Pancreas (tissue), 10 donors: ENCODE data around the gene ZBTB22. TPM values are rescaled to one million over a fixed set of nuclear protein-coding genes. Genes with fewer than 3 reads are reported as not detected.

ENCODE experiments used
- ATAC-seq, 4 donors: fragments of 200-7000 bp; cut with Tn5 transposase; one replicate each; pipeline versions ENCODE4 v1.8.0 to v1.9.1; 2020; ENCODE audit warnings: mild to moderate bottlenecking in 4 of 4, moderate library complexity in 4 of 4
- DNase-seq, 6 donors: peaks; one replicate each; pipeline ENCODE4 v3.0.0-alpha.2; 2020
- FAIRE-seq: peaks from 2 replicates; lab custom pipeline; 2012; peaks lifted over from hg19 to GRCh38; lab: Jason Lieb, UNC
- H3K27ac ChIP-seq, 4 donors: fragments of 200-600 bp; sonication (generic); 1 replicate in 3 of 4; 2 replicates in 1 of 4; pipeline versions ENCODE4 v1.5.0 to v1.8.0; 2020
- H3K27me3 ChIP-seq, 4 donors: fragments of 200-600 bp; one replicate each; pipeline ENCODE4 v1.8.0; 2021
- H3K36me3 ChIP-seq, 3 donors: fragments of 200-600 bp; sonication (generic) in 1 of 3; one replicate each; pipeline versions ENCODE4 v1.5.0 to v1.8.0; 2020 to 2021
- H3K4me1 ChIP-seq, 3 donors: fragments of 200-600 bp; one replicate each; pipeline ENCODE4 v1.8.0; 2021
- H3K4me3 ChIP-seq, 4 donors: fragments of 200-600 bp; sonication (generic) in 2 of 4; one replicate each; pipeline versions ENCODE4 v1.5.0 to v1.8.0; 2020 to 2021
- H3K9me3 ChIP-seq, 4 donors: fragments of 200-600 bp; one replicate each; pipeline ENCODE4 v1.8.0; 2021
- WGBS, 2 donors: extraction: QIAGEN DNeasy Blood & Tissue Kit; methylation state at CpG; one replicate each; pipeline ENCODE4 v1.1.7; 2013; 5-methylcytosine and 5-hydroxymethylcytosine counted together
- intact Hi-C, 3 donors: fragments of 100-400 bp; cut with DNase I; formaldehyde crosslinking; loops; one replicate each; pipeline versions ENCODE4 v1.11.1 to v1.14.2; 2022
- polyA plus RNA-seq, 2 donors: library from polyadenylated mRNA; stranded (reverse); fragments of 200-250 nt; gene quantifications; one replicate each; pipeline ENCODE4 v1.2.3, GENCODE V29; 2013
- total RNA-seq, 6 donors: library from RNA; stranded (reverse); fragmentation: NEBNext Ultra II Directional in 4 of 6; extraction: Animal tissue kit (Norgen Biotek cat#: 25700) in 4 of 6; gene quantifications; one replicate each; pipeline versions ENCODE4 v1.2.1 to v1.2.4, GENCODE V29; 2021 to 2023
- TF ChIP-seq, protein P1 (sequence below), 4 donors: fragments of 200-600 bp; sonication (generic) in 3 of 4; IDR thresholded peaks; one replicate each; pipeline versions ENCODE4 v1.5.0 to v1.8.0; 2021; ENCODE audit warnings: antibody characterized with exemption in 4 of 4
- donor health status: healthy with polysubstance abuse.
- donor health status: DM: no; HTN: no; CAD: no; lungs with moderate emphysema.
- donor health status: DM: no; HTN: no; CAD: no.
- donor health status: control.
- donor health status: control.
- donor health status: Bipolar disorder and iron deficiency.
- donor health status: DM: yes; HTN: yes; CAD: no.
- donor health status: DM: no; HTN: no; CAD: no.
- donor health status: DM: no; HTN: no; CAD: no.
- donor health status: DM: yes; HTN: yes; CAD: no.

Gene ZBTB22
- total and polyA plus RNA-seq, 8 donors: 6.7 to 14.3 (median 10.1) TPM

DNA sequence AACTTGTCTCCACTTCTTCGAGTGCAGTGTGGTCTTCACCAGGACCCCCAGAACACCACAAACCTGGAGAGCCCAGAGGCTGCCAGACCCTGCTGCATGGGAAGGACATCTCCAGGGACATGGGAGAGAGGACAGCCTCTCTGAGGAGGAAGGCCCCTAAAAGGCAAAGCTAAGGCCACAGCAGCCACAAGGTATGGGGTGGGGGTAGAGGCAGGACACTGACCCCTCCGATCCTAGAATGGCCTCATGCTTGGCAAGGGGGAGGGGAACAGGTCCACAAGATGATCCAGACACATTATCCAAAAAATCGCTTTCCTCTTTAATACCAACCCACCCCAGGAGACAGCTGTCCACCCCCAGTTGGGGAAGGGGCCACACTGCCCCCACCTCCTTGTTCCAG, 38.7 kb downstream of the ZBTB22 start:
- ATAC-seq: no peak

GRCh38 chr6:33278392-33278741, 39.2 kb downstream of the ZBTB22 start:
- intact Hi-C loops: no loop called here
- no peak for FAIRE-seq
- WGBS, 2 donors: 79 to 90% methylated on average over 9 of the region's 9 CpGs
- ATAC-seq: no peak
- no peaks in the 10 kb centered on the region for H3K27me3 ChIP-seq
- no peak overlapping the region for H3K4me3 ChIP-seq
- TF ChIP-seq, protein P1, sequence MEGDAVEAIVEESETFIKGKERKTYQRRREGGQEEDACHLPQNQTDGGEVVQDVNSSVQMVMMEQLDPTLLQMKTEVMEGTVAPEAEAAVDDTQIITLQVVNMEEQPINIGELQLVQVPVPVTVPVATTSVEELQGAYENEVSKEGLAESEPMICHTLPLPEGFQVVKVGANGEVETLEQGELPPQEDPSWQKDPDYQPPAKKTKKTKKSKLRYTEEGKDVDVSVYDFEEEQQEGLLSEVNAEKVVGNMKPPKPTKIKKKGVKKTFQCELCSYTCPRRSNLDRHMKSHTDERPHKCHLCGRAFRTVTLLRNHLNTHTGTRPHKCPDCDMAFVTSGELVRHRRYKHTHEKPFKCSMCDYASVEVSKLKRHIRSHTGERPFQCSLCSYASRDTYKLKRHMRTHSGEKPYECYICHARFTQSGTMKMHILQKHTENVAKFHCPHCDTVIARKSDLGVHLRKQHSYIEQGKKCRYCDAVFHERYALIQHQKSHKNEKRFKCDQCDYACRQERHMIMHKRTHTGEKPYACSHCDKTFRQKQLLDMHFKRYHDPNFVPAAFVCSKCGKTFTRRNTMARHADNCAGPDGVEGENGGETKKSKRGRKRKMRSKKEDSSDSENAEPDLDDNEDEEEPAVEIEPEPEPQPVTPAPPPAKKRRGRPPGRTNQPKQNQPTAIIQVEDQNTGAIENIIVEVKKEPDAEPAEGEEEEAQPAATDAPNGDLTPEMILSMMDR (IDR thresholded peaks at IDR 0.05): no peak
- no peaks in the 10 kb centered on the region for H3K9me3 ChIP-seq
- H3K27ac ChIP-seq: peak overlapping the region in 1 of 4 donors; percentile 72
- peaks cover 11 to 19% (median 16%) of the 10 kb centered on the region in 3 donors for H3K4me1 ChIP-seq
- DNase-seq: no peak
- H3K36me3 ChIP-seq: peaks cover 0 to 31% (median 15%) of the 10 kb centered on the region in 3 donors

More for the DNA sequence above, 38.7 kb downstream of the ZBTB22 start:
- intact Hi-C loops: no loop called here
- DNase-seq (peak in 1 of 6 donors; percentile 11), FAIRE-seq (no peak)
- Histone ChIP-seq H3K4me1 (peaks cover 7 to 16% (median 13%) of the 10 kb centered on the region in 3 donors), H3K27me3 (no peaks in the 10 kb centered on the region), H3K4me3 (no peak overlapping the region), H3K36me3 (peaks cover 0 to 31% (median 15%) of the 10 kb centered on the region in 3 donors), H3K9me3 (no peaks in the 10 kb centered on the region), H3K27ac (no peak overlapping the region)
- 79 to 89% methylated on average over 3 of the region's 3 CpGs for WGBS, 2 donors
- TF ChIP-seq, protein P1 (IDR thresholded peaks at IDR 0.05): no peak

- FAIRE-seq (no peak), ATAC-seq (peak in 3 of 4 donors; percentile 4 to 6 (median 6)), DNase-seq (peak in 3 of 6 donors; percentile 32 to 81 (median 59))
- intact Hi-C loops: no loop called here
- H3K27me3 ChIP-seq: no peaks in the 10 kb centered on the region
- H3K36me3 ChIP-seq: peaks cover 0 to 31% (median 15%) of the 10 kb centered on the region in 3 donors
- no peaks in the 10 kb centered on the region for H3K9me3 ChIP-seq
- peak overlapping the region; percentile 62 to 82 (median 69) for H3K27ac ChIP-seq
- peaks cover 16 to 23% (median 19%) of the 10 kb centered on the region in 3 donors for H3K4me1 ChIP-seq
- peak overlapping the region; percentile 35 to 54 (median 38) for H3K4me3 ChIP-seq
- 69 to 76% methylated on average over 39 of the region's 39 CpGs for WGBS, 2 donors
- TF ChIP-seq, protein P1 (IDR thresholded peaks at IDR 0.05): no peak
Measured at GRCh38 chr6:33277663-33278391, 39.7 kb downstream of the ZBTB22 start.

GRCh38 chr6:33276864-33277662, 40.5 kb downstream of the ZBTB22 start, which contains the start of gene B3GALT4:
Gene B3GALT4 (plus strand): TSS chr6:33277123. CDS start chr6:33277420, 297 bp downstream.
- Histone ChIP-seq H3K4me1 (peaks cover 19 to 23% (median 22%) of the 10 kb centered on the region in 3 donors), H3K36me3 (peaks cover 0 to 31% (median 15%) of the 10 kb centered on the region in 3 donors), H3K27ac (peak within 1 kb of the TSS; percentile 62 to 82 (median 69)), H3K9me3 (no peaks in the 10 kb centered on the region), H3K27me3 (no peaks in the 10 kb centered on the region), H3K4me3 (peak within 1 kb of the TSS; percentile 35 to 54 (median 38))
- 29 to 32% methylated on average over 57 to 80 of the region's 80 CpGs for WGBS, 2 donors
- peak; percentile 53 to 74 (median 63) for ATAC-seq
- DNase-seq: peak in 5 of 6 donors; percentile 53 to 85 (median 67)
- TF ChIP-seq, protein P1 (IDR thresholded peaks at IDR 0.05): peak in 2 of 4 donors; percentile 12 to 29
- intact Hi-C loops: no loop called here
- no peak for FAIRE-seq
